ENCODE measurements around the gene S100PBP.

DNA sequence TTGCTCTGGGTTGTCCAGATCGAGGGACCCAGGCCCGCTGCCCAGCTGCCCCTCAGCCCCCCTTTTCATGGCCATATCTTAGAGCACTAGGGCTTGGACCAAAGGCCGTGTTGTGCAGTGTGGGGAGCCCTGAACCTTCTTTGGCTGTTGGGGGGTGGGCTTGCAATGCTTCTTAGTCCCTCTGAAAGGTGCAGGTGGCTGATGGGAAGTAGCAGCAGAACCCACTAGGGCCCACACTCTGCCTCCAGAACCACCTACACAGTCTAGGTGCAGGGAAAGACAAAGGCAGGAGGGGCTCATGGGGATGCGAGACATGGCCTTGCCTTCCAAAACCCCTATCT, 66.5 kb downstream of the S100PBP start:
- TF ChIP-seq, protein P1, sequence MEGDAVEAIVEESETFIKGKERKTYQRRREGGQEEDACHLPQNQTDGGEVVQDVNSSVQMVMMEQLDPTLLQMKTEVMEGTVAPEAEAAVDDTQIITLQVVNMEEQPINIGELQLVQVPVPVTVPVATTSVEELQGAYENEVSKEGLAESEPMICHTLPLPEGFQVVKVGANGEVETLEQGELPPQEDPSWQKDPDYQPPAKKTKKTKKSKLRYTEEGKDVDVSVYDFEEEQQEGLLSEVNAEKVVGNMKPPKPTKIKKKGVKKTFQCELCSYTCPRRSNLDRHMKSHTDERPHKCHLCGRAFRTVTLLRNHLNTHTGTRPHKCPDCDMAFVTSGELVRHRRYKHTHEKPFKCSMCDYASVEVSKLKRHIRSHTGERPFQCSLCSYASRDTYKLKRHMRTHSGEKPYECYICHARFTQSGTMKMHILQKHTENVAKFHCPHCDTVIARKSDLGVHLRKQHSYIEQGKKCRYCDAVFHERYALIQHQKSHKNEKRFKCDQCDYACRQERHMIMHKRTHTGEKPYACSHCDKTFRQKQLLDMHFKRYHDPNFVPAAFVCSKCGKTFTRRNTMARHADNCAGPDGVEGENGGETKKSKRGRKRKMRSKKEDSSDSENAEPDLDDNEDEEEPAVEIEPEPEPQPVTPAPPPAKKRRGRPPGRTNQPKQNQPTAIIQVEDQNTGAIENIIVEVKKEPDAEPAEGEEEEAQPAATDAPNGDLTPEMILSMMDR (IDR thresholded peaks at IDR 0.05): no peak
- no peak for TF ChIP-seq POLR2A (IDR thresholded peaks at IDR 0.05)

Data from Peyer's patch (tissue), 4 donors.